ENCODE data around the gene WDR74.
"Not testable (repeated sequence)": the region's sequence is repeated elsewhere in the genome, so short reads cannot be mapped to it uniquely, and the experiment has no call there.

Gene WDR74

DNA sequence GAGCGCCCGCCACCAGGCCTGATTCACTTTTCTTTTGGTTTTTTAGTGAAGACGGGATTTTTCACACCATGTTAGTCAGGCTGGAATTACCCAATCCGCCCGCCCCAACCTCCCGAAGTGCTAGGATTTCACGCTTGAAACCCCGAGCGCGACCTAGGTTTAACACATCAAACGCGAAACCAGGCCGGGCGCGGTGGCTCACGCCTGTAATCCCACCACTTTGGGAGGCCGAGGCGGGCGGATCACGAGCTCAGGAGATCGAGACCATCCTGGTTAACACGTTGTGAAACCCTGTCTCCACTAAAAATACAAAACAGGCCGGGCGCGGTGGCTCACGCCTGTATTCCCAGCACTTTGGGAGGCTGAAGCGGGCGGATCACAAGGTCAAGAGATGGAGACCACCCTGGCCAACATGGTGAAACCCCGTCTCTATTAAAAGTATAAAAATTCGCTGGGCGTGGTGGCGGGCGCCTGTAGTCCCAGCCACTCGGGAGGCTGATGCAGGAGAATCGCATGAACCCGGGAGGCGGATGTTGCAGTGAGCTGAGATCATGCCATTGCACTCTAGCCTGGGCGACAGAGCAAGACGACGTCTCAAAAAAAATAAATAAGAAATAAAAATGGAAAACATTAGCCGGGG lies 1.5 kb upstream of the WDR74 start:
- peak; percentile 82 for DNase-seq

DNA sequence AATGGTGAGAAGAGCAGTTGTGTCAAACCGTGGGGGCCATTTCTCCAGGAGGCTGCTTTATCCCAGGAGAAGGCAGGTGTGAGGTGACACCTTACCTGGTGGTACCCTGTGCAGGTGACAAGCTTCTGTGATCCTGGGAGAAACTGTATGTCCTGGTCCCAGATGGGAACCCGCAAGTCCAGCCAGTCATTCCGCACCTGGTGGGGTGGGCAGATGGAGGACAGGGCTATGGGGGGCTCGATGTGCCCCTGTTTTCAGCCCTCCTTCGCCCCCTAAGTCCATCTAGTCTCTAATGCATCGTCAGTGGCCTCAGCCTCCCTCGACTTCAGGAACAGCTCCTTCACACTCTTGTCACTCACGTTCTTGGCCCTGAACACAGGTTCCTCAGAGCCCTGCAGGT lies 4.1 kb downstream of the WDR74 start:
- DNase-seq: no peak

DNA sequence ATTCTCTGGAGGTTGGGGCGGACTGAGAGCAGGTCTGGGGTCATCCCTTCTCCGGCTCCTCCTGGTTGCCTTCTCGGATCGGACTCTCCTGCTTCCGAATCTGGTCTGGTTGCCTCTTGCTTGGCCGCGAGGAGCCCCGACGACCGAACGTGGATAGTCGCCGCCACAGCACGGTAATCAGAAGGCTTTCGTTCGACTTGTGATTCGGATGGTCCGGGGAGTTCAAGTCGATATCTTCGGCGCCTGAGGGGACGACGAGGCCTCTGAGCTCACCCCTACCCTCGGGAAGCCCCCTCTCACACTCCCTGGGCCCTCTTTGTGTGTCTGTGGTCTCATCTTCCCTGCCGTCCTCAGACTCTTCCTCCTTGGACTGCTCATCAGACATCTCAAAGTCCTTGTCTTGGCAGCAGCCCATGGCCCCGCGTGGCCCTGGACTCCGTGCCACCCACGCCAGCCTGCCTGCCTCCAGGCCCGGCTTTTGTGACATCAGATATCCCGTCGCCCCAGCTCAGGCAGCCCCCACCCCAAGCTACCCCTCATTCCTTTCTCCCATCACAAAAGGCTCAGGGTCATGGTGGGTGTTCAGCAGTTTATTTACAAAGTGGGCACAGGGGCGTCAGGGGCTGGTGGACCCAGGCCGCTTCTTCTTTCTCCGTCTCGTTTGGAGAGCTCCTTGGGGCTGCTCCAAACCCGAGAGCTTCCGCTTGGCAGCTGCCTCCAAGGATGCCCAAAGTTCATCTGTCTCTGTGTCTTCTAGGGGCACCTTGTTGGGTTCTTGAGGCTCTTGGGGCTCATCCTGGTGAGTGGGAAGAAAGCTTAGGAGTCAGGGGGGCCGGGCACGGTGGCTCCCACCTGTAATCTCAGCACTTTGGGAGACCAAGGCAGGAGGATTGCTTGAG lies 6.8 kb downstream of the WDR74 start, which contains the start of gene TEX54:
TSS of gene TEX54 (minus strand) at position 506 of the 899 bp plus-strand sequence.
- DNase-seq: no peak

DNA sequence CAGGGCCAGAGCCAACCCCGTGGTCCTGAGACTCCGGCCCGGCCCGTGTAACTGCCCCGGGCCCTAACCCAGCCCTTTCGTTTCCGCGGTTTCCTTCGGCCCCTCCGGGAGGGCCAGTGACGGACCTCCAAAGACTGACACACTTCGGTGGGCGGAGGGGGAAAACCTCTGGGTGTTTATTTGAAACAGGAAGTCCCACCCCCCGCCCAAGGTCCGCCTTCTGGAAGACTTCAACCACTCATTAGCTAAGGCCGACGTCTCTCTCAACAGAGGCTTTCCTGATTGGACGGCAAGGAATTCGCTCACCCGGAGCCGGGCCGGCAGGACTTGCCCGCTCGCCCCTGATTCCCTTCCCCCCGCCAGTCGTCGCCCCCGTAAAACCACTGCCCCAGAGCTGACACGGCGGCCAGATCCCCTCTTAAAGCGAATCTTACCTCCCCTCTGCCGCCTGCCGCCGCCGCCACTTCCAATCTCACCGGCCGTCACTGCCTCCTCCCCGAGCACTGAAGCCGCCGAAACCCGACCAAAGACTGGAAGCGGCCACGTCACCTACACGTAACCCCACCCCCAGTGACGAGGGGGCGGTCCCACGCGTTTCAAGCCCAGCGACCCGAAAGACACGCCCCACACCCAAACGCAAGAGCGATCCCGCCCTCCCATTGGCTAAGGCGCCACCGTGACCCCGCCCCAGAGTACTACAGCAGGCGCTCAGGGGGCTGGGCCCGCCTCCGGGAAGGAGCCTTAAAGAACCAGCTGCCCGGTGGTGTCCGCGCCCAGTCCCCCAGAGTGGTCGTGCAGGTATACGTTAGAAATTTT lies 7.7 kb downstream of the WDR74 start, which contains the start of gene STX5:
TSS of gene STX5 (minus strand) at position 532 of the 816 bp plus-strand sequence. CDS start 808 bp downstream, outside the sequence.
- DNase-seq: peak; percentile 100

DNA sequence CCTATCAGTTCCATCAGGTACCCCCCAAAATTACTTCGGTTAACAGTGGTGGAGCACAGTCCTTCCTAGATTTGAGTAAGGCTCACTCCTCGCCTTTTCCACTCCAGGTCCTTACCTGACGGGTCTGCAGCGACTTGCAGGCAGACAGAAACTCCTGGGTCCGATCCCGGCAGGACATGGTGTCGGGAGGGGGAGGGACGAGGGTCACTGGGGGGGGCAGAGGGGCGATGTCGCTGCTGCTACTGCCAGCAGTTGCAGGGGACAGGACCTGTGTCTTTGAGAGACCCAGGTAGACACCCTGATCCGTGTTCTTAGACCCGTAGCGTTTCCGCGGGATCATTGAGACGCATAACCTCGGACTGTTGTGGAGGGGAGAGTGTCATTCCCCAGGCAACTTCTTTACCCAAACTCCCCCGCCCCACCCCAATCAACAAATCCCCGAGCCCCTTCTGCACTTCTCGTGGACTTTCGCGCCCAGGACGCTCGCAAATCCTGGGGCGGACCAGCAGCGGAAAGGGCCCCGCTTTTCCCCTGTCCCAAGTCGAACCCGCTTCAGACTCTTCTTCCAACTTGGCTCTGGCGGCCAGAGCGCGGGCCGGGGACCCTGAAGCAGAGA lies 8.4 kb downstream of the WDR74 start:
- DNase-seq: no peak

DNA sequence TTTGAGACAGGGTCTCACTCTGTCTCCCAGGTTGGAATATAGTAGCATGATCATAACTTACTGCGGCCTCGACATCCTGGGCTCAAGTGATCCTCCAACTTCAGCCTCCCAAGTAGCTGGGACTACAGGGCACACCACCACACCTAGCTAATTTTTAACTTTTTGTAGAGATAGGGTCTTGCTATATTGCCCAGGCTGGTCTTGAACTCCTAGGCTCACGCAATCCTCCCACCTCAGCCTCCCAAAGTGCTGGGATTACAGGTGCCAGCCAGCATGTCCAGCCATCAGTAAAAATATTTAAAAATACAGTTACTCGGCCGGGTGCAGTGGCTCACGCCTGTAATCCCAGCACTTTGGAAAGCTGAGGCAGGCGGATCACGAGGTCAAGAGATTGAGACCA lies 11.3 kb downstream of the WDR74 start:
- DNase-seq: not testable (repeated sequence)

DNA sequence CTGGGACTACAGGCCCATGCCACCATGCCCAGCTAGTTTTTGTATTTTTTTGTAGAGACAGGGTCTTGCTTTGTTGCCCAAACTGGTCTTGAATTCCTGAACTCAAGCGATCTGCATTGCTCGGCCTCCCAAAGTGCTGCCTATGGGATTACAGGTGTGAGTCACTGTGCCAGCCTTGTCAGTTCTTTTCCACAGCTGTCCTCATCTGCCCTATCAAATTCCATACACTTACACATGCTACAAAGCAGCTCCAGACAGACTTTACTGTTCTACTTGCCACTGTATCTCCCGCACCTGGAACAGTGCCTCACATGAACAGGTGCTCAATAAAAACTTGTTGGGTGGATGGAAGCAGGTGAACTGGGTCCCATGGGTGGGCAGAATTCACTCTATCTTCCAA lies 15.7 kb downstream of the WDR74 start:
- no peak for DNase-seq

DNA sequence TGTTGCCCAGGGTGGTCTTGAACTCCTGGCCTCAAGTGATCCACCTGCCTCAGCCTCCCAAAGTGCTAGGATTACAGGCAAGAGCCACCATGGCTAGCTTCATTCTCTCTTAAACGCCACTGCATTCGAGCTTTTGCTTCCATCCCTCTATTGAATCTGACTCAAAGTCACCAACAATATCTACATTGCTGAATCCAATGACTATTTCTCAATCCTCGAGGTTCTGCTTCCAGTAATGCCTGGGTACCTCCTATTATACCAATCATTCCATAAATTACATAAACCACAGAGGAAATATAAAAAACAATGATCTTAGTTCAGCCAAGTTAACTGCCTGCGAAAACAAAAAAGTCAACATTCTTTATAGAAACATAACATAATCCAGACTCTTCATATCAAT lies 22.3 kb downstream of the WDR74 start:
- no peak for DNase-seq

DNA sequence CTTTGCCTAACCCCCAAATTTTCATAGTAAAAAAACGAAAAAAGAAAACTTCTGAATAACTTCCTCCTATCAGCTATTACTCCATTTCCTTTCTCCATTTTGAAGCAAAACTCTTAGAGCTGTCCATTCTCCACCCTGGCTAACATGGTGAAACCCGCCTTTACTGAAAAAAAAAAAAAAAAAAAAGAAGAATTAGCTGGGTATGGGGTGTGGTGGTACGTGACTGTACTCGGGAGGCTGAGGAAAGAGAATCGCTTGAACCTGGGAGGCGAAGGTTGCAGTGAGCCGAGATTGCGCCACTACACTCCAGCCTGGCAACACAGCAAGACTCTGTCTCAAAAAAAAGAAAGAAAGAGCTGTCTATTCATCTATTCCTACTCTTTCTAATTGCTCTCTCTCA lies 22.8 kb downstream of the WDR74 start:
- DNase-seq: no peak

DNA sequence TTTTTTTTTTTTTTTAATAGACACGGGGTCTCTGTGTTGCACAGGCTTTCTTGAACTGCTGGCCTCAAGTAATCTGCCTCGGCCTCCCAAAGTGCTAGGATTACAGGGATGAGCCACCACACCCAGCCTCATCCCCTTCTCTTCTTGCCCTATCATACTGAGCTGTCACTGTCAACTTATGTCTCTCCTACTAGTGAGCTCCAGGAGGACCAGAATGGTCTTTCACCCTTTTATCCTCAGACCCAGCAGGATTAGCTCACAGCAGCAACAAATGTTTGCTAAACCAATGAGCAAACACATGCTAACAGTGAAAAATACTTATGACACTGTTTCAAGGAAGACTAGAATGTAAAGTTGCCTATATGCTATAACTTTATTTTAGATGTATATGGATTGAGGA lies 27.7 kb downstream of the WDR74 start:
- no peak for DNase-seq

DNA sequence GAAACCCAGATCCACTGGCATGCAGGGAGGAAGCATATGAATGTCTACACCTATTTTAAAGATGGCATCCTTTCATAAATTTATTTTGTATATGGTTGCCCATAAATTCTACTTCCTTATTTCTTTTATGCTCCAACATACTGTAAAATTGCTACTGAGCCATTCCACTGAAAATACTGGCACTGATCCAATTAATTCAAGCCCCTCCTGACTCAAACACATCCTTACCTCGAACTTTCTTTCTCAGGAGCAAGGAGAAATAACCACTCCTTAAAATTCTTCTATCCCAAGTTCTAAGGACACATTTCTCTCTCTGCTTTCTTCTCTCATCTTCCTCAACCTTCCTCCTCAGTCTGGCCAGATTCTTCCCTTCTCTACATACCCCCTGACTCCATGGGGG lies 28.6 kb downstream of the WDR74 start:
- no peak for DNase-seq

DNA sequence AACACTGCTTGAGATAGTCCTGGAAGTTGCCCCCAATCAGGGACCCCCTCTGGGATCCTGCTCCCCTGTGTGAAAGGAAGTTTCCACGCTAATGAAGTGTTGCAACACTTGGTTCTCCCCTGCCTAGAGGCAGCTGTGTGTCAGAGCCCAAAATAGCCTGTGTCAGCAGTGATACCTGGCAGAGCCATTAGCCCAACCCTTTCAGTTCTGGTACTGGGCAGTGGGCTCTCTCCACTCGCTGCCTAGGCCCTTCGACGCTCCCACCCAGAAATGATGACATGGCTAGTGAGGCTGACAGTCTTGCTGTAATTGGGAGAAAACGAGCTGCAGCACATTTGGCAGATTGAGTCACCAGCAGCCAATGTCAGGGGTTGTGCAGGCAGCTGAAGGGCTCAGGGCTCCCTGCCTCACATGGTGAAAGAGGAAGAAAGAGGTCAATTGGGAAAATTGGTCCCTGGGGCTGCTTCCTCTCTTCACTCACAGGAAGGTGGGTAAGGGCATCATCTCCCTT lies 32.7 kb downstream of the WDR74 start:
- no peak for DNase-seq

DNA sequence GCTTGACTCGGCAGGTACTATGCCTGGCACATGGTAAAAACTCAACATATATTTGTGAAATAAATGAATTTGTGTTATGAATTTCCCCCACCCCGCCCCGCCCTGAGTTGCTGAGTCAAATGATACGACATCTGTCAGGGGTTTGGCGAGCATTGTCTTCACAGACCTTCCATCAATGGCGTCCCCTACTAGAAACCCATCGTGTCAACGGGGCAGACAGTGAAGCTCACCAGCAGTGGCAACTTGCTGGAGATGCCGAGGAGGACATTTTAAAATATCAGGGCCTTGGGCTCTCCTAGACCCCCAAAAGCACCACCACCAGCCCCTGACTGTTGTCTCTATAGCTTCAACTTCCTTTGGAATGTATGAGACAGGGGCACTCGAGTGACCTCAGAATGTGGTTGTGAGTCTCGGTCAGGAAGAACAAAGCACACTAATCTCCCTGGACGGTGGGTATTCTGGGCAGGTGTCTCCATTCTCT lies 33.4 kb downstream of the WDR74 start:
- peak; percentile 18 for DNase-seq

DNA sequence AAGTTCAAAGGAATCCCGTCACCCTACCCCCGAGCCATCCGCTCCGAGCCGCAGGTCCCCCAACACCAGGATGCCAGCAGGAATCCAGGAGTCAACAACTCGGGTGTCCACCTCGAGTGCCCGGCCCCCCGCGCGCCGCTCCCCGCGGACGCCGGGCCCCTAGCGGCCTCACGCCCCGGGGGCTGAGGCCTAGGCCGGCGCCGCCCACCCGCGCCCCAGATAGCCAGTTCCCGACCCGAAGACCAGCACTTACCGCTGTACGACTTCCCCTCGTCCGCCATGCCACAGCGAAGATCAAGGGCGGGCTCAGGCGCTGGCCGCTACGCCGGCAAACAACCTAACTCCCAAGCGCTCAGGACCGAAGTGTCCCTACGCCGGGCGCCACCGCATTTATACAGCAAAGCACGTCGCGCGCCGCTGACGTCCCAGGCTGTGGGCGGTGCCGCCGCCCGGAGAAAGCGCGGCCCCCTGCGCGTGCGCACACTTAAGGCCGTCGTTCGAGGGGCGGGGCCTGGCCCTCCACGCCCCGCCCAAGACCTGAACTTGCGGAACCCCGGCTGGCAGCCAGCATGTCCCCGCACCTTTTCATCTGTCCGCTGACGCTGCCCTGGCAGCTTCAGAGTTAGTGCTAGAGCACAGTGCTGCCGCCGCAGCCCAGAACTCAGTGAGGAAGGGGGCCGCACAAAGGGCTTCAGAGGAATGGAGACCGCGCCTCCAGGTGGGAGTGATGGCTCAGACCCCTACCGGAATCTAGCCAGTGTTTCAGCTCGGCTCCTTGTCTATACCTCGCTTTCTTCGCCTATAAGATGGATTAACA lies 34.1 kb downstream of the WDR74 start, which contains the start of gene NXF1:
TSS of gene NXF1 (minus strand) at position 365 of the 817 bp plus-strand sequence. CDS start at position 281, 84 bp downstream.
- peak; percentile 99 for DNase-seq

DNA sequence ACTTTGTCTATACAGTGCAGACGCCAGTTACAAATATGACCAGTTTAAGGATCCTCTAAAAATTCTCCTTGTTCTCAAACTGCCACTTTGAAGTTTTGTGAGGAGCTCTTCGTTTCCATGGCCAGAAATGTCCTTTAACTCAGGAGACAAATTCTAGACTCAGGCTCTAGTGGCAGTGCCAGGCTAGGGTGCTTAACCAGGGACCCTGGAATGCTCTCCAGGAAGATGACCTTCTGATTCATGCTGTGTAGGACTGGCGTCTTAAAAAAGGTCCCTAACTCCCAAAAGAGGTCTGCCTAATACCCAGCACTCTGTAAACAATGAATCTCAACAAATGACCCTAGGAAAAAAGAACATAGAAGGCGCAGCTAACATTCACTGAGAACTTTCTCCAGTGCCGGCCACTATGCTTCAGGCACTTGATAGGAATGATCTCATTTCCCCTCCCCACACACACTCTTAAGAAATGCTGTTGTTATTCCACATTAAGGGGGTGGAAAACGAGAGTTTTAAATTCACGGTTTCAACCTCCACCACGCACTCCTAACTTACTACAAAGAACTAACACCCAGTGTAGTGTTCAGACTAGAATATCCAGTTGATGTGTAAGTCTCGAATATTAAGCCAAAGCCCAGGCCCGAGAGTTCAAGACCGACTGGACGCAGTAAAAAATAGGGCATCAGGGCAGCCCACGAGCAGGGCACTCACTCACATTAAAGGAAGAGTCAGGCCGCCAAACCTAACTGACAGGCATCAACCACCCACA lies 34.9 kb downstream of the WDR74 start:
- DNase-seq: no peak

DNA sequence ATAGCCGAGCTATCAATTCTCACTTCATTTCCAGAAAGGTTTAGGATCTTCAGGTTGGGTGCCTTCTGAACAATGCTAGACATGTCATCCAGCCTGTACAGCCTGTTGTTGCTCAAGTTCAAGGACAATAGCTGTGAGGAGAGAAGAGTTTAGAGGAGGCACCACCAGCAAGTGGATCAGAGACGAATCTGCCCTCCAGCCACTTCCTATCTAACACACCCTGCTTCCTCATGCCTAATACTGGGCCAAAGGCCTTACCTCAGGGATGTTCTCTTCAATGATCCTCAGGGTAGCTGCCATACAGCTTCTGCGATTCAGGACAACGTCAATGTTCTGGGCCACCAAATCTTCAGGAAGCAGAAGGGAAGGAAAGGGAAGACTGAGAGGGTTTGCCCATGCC lies 38.3 kb downstream of the WDR74 start:
- no peak for DNase-seq

DNA sequence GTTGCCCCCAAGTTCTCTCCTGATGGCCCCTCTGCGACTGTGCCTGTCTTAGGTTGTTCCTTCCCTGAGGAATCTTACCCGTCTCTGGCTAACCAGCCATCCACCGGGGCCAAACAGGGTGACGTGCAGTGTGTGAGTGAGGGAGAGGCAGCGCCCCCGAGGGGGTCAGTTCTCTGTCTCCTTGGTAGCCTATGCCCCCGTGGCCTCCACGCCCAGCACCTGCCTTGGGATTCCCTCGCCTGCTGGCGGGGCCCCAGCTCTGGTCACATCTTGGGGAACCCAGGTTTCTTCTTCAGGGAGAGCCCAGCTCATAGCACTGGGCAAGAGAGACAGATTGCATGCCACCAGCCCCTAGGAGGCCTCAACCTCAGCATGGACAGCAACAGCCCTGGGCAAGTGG lies 39.9 kb downstream of the WDR74 start:
- no peak for DNase-seq

DNA sequence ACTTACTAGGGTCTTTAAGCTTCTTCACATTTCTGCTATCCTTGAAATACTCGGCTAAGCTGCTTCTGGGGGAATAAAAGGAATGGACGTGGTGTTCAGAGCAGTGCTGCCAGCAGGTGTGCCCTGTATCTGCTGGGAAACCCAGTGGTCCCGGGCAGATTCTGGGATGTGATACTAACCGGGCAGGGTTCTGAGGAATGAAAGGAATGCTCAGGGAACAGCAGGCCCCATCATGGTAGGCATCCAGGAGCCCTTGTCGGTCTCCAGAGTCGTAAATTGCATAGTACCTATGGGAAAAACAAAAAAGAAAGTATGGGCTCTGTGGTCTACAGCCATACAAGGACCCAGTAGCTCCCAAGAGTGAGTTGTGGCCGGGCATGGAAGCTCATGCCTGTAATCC lies 43.1 kb downstream of the WDR74 start:
- no peak for DNase-seq

DNA sequence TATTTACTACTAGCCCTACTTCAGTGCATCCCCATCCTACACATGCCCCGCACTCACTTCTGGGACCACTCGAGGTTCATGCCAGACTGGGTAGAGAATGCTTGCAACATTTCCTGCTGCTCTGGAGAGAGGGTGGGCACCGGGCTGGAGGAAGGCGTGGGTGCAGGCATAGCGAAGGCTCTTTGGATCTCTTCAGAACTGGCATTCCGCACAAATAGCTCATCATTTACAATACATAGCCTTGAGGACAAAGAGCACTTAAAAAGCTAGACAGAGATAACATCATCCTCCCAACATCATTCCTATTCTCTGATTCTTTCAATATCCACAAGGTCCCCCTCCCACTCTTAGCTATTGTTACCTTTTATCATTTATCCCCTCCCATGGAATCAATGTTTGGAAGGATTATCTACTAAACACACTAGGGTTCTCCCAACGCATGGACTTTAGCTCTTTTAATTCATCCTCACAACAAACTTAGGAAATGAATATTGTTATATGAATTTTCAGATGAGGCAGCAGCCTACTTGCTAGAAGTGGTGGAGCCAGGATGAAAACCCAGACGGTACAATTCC lies 45.1 kb downstream of the WDR74 start:
- DNase-seq: no peak

DNA sequence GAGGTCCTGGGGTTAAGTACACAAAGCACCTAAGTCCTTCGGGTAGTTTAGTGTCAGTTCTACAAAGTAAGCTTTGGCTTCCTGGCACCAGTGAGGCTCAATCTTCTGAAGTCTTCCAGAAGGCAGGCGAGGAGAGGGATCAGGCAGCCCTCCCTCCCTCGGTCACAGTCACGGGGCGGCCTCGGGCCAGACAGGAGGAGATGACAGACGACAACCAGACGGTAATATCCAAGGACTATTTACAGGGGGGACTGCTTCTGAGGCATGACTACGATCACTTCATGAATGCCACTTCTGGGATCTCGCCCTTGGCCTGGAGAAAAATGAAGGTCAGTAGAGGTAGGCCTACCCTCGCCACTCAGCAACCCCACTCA lies 47.2 kb downstream of the WDR74 start:
- DNase-seq: no peak

Measured in retina (tissue), 1 donor.